Suppressor macrophage (primary cell): Measurements from ENCODE around the gene FOLR1.

ENCODE experiments used
- DNase-seq, 4 experiments: peaks; one replicate each; pipeline ENCODE4 v3.0.0-alpha.2; 2020 to 2022

FOLR1 gene

DNA sequence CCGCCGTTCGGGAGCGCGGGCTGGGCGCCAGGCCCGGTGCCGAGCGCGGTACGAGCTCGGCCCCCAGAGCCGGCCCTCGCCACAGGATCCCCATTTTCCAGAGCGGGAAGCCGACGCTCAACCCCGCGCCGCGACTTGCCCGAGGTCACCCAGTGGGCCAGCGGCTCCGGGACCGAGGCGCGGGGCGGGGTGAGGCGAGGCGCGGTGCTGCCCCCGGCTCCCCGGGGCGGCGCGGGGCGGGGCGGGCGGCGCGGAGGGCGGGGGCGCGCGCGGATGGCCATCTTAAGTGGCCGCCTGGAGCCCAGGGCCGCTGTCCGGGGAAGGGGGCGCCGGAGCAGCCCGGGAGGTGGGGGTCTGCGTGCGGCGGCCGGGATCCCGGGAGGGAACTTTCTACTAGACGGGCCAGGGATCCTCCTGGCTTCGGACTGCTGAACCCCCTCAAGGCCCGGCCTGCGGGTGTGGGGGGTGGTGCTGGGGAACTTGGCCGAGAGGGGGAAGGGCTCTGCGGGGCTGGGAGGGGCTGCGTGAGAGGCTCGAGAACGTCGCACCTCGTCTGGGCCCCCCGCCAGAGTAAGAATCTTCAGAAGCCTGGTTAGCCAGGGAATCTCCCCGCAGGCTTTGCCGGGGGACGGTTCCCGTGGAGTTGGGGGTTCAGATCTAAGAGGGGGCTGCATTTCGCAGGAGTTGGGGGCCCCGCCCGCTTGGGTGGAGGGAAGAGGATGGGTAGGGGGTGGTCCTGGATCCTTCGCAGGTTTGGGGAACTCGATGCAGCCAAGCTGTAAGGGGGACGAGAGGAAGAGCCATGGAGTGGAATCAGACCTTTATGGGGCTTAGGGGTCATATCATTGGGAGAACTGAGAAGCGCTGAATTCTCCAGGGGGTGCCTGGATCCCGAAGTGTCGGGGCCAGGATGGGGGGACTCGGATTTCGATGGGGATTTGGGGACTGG is 31.9 kb downstream of the FOLR1 start:
- DNase-seq: peak; percentile 73 to 93 (median 84)

DNA sequence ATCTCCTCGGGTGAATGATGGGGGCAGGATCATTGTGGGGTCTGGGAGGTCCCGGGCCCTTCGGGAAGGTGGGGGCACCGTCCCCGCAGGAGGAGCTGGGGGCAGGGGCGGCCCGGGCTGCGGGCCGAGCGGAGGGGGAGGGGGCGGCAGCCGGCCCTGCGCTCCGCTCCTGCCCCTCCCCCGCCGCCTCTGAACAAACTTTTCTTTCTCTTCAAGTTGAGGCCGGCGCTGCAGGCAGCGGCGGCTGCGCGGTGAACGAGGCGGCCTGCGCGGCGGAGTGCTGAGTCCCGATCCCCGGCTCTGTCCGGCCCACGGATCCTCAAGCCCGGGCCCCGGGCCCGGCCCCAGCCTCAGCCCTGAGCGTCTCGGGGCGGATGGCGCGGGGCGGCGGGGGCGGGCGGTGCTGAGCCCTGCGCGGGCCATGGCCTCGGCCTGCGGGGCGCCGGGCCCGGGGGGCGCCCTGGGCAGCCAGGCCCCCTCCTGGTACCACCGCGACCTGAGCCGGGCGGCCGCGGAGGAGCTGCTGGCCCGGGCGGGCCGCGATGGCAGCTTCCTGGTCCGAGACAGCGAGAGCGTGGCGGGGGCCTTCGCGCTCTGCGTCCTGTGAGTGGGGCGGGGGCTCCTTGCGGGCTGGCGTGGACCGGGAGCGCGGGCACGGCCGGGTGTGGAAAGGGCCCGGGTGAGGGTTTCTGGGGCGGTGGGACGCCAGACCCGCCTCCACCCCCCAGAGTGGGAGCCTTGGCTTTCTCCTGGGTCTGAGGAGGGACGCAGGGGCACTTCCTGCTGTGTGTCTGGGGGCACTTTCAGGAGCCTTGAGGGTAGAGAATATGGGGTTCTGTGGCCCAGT is 32.8 kb downstream of the FOLR1 start, which contains the start of gene INPPL1:
INPPL1 (plus strand) TSS at position 204 of the 847 bp plus-strand sequence; CDS start at position 422, 218 bp downstream.
- DNase-seq: peak in 2 of 4 experiments; percentile 43 to 70

DNA sequence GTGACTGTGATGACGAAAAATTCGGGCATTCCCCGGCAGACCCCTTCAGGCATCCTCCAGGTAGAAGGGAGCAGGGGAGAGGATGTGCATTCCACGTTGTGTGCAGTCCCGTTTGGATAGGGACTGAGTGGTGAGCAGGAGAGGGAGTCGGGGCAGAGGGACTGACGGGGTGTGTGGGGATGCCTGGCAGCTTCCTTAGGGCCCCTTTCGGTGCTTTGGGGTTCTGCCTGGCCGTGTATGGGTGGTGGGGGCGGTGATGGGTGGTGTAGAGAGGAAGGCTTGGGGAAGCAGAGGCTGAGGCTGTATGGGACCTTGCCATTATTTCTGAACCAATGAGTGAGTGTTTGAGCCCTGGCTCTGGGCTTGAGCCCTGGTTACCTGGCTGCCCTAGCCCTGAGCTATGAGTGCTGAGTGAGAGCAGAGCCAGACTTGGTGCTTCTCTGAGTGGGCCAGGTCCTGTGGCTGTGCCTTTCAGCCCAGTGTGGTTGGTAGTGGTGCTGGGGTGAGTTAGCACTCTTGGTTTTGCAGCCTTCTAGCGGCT is 33.5 kb downstream of the FOLR1 start:
- peak in 2 of 4 experiments; percentile 32 to 58 for DNase-seq

DNA sequence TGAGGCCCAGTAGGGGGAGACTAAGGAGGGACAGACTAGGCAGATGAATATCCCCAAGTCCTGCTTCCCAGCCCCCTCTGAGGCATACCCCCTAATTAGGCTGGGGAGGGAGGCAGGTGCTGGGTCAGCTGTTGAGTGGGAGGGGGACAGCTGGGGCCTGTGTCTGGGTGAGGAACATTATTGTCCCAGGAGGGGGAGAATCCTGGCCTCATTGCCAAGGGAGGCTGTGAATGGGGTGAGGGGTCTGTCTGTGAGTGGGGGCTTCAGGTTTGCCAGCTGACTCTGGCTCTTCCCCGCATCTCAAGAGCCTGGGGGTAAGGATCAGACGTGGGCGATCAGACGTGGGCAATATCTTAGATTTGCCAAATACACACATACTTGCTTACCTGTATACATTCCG is 34.8 kb downstream of the FOLR1 start:
- no peak for DNase-seq

DNA sequence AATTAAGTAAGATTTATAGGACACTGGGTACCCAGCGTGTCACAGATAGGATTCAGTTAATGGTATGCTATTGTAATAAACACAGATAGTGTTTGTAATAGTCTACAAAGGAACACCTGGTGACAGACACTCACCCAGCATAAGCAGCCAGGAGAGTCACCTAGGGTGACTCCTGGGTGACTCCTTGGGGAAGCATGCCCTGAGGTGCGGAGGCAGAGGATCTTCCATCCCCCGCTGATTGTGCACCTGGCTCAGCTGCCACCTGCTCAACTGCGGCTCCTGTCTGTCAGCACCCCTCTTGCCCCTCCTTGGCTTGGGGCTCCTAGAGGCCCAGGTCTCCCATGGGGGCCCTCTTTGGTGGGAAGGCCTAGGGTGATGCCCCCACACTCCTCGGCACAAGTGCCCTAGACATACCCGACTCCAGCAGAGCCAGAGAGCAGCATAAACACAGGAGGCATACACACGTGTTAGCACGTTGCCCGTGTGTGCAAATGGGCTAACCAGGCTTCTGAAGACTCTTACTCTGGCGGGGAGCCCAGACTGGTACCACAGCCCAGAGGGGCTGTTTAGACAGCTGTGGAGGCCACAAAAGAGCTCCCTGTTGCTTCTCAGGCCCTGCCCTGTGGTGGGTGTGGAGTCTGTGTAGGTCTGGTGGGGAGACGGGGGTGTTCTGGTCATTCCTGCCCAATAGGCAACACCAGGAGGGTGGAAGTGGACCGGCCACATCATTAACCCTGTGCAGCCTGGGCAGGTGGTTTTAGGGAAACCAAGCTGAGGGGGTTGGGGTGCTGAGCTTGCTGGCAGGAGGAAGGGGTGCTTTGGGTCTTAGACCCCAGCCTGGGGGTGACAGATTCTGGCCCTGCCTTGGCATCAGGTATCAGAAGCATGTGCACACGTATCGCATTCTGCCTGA is 35.6 kb downstream of the FOLR1 start:
- DNase-seq: no peak

DNA sequence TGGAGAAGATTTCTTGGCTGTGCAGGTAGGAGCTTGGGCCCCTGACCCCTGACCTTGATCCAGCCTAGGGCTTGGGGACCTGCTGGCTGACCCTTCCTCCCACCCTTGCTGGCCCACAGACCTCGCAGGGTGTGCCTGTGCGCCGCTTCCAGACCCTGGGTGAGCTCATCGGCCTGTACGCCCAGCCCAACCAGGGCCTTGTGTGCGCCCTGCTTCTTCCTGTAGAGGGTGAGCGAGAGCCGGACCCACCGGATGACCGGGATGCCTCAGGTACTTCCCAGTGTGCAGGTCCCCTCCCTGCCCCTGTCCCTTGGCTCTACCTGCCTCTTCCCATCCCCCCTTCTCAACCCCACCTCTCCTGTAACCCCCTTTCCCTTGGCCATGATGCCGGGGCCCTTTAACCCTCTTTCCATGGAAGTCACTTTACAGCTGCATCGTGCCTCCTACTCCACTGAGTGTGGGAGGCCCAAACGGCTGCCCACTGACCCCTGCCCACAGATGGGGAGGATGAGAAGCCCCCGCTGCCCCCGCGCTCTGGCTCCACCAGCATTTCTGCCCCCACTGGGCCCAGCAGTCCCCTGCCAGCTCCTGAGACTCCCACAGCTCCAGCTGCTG is 36.4 kb downstream of the FOLR1 start:
- no peak for DNase-seq

DNA sequence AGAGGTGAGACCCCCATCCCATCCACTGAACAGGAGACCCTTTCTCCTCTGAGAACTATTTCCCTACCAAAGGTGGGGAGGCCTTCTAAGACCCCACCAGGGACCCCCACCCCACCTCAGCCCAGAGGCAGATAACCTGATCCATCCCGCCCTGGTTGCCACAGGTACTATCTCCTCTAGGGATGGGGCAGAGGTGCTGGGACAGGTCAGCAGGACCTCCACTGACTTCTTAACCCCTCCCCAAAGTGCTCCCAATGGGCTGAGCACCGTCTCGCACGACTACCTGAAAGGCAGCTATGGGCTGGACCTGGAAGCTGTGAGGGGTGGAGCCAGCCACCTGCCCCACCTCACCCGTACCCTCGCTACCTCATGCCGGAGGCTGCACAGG is 36.9 kb downstream of the FOLR1 start:
- no peak for DNase-seq

DNA sequence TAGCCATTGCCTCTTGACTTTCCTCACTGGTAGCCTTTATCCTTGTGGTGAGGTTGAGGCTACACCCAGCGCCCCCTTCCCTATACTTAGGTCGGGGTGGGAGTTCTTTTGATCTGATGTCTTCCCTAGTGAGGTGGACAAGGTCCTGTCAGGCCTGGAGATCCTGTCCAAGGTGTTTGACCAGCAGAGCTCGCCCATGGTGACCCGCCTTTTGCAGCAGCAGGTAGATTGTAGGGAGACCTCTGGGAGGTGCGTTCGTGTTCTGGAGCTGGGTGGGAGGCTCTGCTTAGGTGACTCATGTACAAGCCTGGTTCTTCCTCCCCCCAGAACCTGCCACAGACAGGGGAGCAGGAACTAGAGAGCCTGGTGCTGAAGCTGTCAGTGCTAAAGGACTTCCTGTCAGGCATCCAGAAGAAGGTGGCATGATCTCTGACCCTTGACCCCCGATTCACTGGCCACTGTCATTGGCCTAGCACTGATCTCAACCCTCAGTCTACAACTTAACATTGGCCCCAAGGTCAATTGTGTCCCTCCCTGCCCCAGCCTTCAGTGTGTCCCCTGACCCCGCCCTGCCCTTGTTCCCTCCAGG is 37.5 kb downstream of the FOLR1 start:
- no peak for DNase-seq

DNA sequence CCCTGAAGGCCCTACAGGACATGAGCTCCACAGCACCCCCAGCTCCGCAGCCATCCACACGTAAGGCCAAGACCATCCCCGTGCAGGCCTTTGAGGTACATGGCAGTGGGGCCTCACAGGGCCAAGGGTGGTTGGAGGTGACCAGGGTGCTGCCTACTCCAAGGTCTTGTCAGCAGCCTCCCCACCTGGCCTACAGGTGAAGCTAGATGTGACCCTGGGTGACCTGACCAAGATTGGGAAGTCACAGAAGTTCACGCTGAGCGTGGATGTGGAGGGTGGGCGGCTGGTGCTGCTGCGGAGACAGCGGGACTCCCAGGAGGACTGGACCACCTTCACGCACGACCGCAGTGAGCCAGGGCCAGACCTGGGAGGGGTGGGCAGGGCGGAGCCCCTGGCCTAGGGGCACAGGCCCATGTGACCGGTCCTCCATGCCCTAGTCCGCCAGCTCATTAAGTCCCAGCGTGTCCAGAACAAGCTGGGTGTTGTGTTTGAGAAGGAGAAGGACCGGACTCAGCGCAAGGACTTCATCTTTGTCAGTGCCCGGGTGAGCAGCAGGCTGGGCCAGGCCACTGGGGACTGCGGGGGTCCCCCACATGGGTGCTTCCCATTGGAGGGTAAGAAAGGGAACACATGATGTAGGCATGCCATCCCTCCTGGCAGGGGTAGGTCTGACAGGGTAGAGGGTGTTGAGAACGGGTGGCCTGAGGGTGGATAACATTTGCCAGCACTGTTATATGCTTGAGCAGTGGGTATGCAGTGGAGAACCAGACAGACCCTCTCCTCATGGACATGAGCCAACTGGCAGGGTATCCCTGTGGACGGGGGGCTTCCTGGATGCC is 38.2 kb downstream of the FOLR1 start:
- DNase-seq: no peak

DNA sequence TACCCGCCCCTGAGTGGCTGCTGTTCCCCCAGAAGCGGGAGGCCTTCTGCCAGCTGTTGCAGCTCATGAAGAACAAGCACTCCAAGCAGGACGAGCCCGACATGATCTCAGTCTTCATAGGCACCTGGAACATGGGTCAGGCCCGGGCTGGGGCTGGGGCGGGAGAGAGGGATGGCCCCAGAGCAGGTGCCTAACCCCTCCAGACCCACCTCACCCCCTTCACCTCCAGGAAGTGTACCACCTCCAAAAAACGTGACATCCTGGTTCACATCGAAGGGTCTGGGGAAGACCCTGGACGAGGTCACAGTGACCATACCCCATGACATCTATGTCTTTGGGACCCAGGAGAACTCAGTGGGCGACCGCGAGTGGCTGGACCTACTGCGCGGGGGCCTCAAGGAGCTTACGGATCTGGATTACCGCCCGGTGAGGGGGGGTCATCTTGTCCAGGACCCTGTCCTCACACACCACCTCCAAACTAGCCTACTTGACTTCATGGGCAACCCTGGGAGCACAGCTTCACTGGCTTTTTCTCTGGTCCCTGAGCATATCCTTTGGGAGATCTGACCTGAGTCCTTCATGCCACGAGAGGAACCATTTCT is 38.9 kb downstream of the FOLR1 start:
- no peak for DNase-seq

DNA sequence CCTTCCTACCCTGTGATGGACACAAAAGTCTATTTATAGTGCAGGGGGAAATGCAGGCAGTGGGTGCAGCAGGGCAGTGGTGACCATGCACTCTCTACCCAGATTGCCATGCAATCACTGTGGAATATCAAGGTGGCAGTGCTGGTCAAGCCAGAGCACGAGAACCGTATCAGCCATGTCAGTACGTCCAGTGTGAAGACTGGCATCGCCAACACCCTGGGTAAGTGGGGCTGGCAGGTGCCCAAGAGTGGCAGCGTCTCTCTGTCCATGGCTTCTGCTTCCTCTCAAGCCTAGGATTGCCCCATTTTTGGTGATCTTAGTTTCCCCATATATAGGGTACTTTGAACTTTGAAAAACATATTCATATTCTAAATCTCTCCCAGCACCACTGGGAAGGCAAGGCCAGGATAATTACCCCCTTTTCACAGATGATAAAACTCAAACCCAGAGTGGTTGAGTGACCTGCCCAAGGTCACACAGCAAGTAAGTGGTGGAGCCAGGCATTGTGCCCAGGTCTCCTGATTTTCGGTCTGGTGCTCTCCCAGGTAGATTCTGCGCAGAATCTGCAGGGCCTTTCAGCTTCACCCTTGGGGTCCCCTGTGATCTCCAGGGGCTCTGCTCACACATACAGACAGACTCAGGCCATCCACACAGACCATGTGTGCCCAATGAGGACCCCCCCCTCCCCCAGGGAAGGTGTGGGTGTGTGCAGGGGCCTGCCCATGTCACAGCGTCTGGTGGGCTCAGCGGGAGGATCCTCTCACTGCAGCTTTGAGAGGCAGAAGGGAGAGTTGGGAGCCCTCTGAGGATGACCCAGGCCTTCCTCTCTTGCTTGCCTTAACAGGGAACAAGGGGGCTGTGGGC is 39.7 kb downstream of the FOLR1 start:
- DNase-seq: no peak

DNA sequence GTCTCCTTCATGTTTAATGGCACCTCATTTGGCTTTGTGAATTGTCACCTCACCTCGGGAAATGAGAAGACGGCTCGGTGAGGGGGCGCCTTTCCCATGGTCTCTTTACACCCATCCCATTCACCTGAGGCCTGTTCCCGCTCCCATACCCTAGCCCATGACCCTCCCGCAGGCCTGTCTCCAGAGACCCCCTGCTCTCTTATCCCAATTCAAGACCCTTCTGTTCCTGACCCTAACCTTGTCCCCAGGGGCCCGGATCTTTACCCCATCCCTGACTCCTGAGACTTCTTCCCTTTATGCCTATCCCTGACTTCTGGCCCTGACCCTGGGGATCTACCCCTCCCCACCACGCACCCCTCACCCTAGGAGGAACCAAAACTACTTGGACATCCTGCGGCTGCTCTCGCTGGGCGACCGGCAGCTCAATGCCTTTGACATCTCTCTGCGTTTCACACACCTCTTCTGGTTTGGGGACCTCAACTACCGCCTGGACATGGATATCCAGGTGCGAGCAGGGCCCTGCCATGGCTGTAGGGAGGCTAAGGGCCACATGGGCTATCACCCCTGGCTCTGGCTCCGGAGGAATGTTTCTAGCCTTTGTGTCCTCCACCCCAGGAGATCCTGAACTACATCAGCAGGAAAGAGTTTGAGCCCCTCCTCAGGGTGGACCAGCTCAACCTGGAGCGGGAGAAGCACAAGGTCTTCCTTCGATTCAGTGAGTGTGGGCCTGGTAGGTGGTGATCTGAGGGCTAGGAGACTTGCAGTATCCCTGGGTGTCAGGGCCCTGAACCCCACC is 40.5 kb downstream of the FOLR1 start:
- no peak for DNase-seq

DNA sequence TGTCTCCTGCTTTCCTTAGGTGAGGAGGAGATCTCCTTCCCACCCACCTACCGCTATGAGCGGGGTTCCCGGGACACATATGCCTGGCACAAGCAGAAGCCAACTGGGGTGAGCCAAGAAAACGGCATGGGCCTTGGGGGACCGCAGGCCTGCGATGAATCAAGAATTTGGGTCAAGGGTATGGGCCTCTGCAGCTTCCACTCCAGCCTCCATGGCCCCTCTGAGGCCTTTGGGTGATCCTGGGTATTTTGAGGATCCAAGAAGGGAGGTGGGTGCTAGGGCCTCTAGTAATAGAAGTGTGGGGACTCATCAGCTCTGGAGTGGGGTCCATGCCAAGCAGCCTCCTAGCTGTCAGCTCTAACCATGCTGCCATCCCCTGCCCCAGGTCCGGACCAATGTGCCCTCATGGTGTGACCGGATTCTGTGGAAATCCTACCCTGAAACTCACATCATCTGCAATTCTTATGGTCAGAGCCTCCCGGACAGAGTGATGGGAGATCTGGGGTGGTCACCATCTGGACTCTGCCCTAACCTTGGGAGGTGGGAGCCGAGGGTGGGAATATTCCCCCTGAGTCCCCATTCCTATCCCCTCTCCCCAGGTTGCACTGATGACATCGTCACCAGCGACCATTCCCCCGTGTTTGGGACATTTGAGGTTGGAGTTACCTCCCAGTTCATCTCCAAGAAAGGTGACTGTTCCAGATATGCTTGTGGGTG is 41.3 kb downstream of the FOLR1 start:
- DNase-seq: no peak

DNA sequence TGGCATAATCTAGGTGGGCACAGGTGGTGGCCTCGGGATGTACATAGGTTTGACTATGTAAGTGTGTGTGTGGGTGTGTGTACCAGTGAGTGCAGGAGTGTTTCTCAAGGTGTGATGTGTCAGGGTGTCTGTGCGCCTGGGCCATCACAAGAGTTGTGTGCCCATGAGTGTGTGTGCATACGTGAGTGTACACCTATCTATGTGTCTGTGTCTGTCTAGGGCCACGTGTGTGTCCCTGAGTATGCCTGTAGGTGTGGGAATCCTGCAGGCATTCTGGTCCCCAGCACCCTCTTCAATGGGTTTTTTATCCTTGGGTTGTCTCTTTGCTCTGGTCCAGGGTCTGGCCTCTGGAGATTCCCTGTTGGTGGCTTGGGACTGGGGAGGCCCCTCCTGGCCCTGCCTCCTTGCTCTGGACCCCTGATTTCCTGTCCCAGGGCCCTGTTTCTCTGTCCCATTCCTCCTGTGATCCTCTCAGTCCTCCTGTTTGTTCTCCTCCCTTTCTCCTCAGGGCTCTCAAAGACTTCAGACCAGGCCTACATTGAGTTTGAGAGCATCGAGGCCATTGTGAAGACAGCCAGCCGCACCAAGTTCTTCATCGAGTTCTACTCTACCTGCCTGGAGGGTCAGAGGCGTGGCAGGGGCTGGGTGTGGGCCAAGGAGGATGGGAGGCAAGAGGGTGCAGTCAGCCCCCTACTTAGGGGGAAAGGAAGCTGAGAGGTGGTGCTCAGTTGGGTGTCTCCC is 42.0 kb downstream of the FOLR1 start:
- no peak for DNase-seq

DNA sequence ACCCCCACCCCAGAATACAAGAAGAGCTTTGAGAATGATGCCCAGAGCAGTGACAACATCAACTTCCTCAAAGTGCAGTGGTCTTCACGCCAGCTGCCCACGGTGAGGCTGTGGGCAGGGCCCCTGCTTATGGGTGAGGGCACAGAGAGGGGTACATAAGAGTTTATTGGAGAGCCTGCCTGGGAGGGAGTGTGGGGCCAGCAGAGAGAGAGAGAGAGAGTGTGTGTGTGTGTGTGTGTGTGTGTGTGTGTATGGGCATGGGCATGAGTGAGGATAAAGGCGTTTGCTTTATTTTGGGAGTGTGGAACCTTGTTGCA is 42.5 kb downstream of the FOLR1 start:
- peak in 1 of 4 experiments; percentile 33 for DNase-seq

DNA sequence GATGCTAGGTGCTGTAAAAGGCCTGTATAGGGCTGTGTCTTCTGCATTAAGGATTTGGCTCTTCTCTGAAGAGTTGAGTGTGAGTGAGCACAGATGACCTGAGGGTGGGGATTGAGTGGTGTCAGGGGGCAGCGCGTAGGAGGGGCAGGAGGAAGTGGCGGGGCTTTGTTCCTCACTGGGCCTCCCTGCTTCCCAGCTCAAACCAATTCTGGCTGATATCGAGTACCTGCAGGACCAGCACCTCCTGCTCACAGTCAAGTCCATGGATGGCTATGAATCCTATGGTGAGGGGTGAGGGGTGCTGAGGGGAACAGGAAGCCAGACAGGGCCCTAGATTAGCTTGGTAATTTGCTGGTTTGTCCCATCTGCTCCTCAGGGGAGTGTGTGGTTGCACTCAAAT is 43.0 kb downstream of the FOLR1 start:
- DNase-seq: peak in 3 of 4 experiments; percentile 29 to 44 (median 38)
